ENCODE data around the gene CBX3.

DNA sequence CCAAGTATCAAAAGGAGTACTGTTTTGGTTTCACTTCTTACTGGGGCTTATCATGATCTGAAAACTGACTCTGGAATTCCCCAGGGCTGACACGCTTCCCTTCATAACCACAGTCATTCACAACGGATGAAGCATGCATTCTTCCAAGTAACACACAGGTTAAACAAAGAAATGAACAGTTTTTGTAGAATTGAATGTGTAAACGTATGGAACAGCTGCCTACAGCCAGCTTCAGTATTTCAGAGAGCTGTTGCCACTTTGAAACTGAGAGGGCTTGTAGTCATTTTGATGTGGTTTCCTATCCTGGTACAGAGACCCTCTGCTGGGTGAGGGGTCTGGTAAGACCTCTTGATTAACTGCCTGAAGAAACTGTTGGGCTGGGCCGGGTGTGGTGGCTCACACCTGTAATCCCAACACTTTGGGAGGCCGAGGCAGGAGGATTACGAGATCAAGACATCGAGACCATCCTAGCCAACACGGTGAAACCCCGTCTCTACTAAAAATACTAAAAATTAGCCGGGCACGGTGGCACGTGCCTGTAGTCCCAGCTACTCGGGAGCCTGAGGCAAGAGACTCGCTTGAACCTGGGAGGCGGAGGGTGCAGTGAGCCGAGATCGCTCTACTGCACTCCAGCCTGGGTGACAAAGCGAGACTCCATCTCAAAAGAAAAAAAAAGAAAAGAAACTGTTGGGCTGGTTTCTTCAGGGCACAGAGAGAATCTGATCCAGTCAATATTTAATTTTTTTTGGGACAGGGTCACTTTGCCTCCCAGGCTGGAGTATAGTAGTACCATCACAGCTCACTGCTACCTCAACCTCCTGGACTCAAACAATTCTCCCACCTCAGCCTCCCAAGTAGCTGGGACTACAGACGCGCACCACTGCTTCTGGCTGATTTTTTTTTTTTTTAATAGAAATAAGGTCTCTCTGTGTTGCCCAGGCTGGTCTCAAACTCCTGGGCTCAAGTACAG lies 44.8 kb upstream of the CBX3 start:
- TF ChIP-seq, protein P1, sequence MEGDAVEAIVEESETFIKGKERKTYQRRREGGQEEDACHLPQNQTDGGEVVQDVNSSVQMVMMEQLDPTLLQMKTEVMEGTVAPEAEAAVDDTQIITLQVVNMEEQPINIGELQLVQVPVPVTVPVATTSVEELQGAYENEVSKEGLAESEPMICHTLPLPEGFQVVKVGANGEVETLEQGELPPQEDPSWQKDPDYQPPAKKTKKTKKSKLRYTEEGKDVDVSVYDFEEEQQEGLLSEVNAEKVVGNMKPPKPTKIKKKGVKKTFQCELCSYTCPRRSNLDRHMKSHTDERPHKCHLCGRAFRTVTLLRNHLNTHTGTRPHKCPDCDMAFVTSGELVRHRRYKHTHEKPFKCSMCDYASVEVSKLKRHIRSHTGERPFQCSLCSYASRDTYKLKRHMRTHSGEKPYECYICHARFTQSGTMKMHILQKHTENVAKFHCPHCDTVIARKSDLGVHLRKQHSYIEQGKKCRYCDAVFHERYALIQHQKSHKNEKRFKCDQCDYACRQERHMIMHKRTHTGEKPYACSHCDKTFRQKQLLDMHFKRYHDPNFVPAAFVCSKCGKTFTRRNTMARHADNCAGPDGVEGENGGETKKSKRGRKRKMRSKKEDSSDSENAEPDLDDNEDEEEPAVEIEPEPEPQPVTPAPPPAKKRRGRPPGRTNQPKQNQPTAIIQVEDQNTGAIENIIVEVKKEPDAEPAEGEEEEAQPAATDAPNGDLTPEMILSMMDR (IDR thresholded peaks at IDR 0.05): no peak
- TF ChIP-seq POLR2A (IDR thresholded peaks at IDR 0.05): no peak

All from body of pancreas (tissue), 4 donors.